ENCODE measurements around the gene RAB11FIP3.

DNA sequence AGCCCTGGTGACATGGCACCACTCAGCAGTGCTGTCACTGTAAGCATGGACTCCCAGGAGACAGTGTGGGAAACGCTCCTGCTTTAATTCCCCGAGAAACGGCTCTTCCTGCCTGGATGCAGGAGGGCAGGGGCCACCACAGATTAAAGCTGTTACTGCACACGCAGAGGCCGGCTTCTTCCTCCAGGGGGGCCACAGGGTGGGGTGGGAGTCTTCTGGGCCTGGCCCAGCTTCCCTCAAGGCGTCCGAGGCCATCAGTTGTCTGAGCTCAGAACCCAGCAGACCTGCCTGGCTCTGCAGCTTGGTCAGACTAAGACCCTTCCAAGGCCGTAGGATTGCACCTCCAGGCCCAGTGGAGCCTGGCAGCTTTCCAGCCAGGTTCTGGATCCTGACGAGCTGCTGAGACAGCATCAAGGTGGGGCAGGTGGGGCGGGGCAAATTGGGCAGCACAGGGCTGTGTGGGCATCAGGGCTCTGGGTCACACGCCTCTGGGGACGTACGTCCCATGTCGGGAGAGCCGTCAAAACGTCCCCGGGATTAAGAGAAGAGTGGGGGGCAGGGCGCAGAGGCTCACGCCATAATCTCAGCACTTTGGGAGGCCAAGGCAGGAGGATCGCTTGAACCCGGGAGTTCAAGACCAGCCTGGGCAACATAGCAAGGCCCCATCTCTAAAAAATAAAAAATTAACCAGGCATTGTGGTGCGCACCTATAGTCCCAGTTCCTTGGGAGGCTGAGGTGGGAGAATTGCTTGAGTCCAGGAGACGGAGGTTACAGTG lies 97.1 kb downstream of the RAB11FIP3 start:
- TF ChIP-seq, protein P1, sequence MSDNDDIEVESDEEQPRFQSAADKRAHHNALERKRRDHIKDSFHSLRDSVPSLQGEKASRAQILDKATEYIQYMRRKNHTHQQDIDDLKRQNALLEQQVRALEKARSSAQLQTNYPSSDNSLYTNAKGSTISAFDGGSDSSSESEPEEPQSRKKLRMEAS (IDR thresholded peaks at IDR 0.05) = no peak
- TF ChIP-seq TAF1 (IDR thresholded peaks at IDR 0.05; ENCODE audit: low read depth) = no peak
